Hepatocyte (in vitro differentiated cells): ENCODE data around the gene KCNE4. TPM values are rescaled to one million over a fixed set of nuclear protein-coding genes. Genes with fewer than 3 reads are reported as not detected.

Experiments
- DNase-seq: peaks from one replicate; pipeline ENCODE4 v3.0.0-alpha.2; 2016; ENCODE audit warnings: low spot score
- H2AFZ ChIP-seq: fragments of 200-600 bp; sonication (generic); 2 replicates; pipeline ENCODE4 v1.6.0; 2016; ENCODE audit warnings: antibody characterized with exemption, mild to moderate bottlenecking
- H3K27ac ChIP-seq: fragments of 200-600 bp; sonication (generic); 2 replicates; pipeline ENCODE4 v1.5.1; 2016; ENCODE audit warnings: mild to moderate bottlenecking
- H3K27me3 ChIP-seq: fragments of 200-600 bp; sonication (generic); 2 replicates; pipeline ENCODE4 v1.6.1; 2016
- H3K36me3 ChIP-seq: fragments of 200-600 bp; sonication (generic); replicated peaks from 2 replicates; pipeline ENCODE4 v1.5.1; 2016; ENCODE audit warnings: low read depth; ENCODE audit not compliant: insufficient read depth
- H3K4me1 ChIP-seq: fragments of 200-600 bp; sonication (generic); 2 replicates; pipeline ENCODE4 v1.5.1; 2016; ENCODE audit warnings: mild to moderate bottlenecking, moderate library complexity; ENCODE audit not compliant: insufficient read depth
- H3K4me2 ChIP-seq: fragments of 200-600 bp; sonication (generic); 2 replicates; pipeline ENCODE4 v1.6.0; 2016
- H3K4me3 ChIP-seq: fragments of 200-600 bp; sonication (generic); 2 replicates; pipeline ENCODE4 v1.5.1; 2016; ENCODE audit warnings: mild to moderate bottlenecking
- H3K79me2 ChIP-seq: fragments of 200-600 bp; sonication (generic); 2 replicates; pipeline ENCODE4 v1.6.0; 2017; ENCODE audit warnings: mild to moderate bottlenecking
- H3K9me2 ChIP-seq: fragments of 200-600 bp; sonication (generic); replicated peaks from 2 replicates; pipeline ENCODE4 v1.6.0; 2017; ENCODE audit warnings: mild to moderate bottlenecking; ENCODE audit not compliant: insufficient read depth
- H3K9me3 ChIP-seq: fragments of 200-600 bp; sonication (generic); 2 replicates; pipeline ENCODE4 v1.5.1; 2016; ENCODE audit warnings: low read depth, mild to moderate bottlenecking
- H4K20me1 ChIP-seq: fragments of 200-600 bp; sonication (generic); 2 replicates; pipeline ENCODE4 v1.6.0; 2016; ENCODE audit warnings: mild to moderate bottlenecking; ENCODE audit not compliant: insufficient read depth, poor library complexity, severe bottlenecking
- CTCF ChIP-seq: fragments of 200-600 bp; sonication (generic); IDR thresholded peaks from 2 replicates; pipeline ENCODE4 v1.5.1; 2016; ENCODE audit warnings: antibody characterized with exemption, mild to moderate bottlenecking; ENCODE audit not compliant: poor library complexity
- EZH2 ChIP-seq: fragments of 200-600 bp; sonication (generic); IDR thresholded peaks from 2 replicates; pipeline ENCODE4 v1.6.1; 2016; ENCODE audit warnings: antibody characterized with exemption, mild to moderate bottlenecking, borderline replicate concordance
- EZH2phosphoT487 ChIP-seq: fragments of 200-600 bp; sonication (generic); IDR thresholded peaks from one replicate; pipeline ENCODE4 v1.6.1; 2018; ENCODE audit warnings: antibody characterized with exemption, mild to moderate bottlenecking, low read depth, moderate library complexity; ENCODE audit not compliant: unreplicated experiment, severe bottlenecking
- WGBS: methylation state at CpG from one replicate; pipeline ENCODE4 v1.1.6; 2016; ENCODE audit warnings: low lambda C conversion rate; ENCODE audit errors: missing lambda C conversion rate; 5-methylcytosine and 5-hydroxymethylcytosine counted together
- polyA plus RNA-seq: library from polyadenylated mRNA; unstranded; fragments of >200 nt; fragmentation: Nextera tagmentation; extraction: Ambion mirVana; gene quantifications from 2 replicates; pipeline ENCODE4 v1.2.1, GENCODE V29; 2016
- total RNA-seq: library from RNA; depleted of rRNA; stranded (reverse); fragments of >200 nt; gene quantifications from 2 replicates; pipeline ENCODE4 v1.2.3, GENCODE V29; 2014

Gene KCNE4
- total and polyA plus RNA-seq, 2 experiments from 2014 or later: 51.4 to 54.6 TPM

- no peaks in the 10 kb centered on the region for H3K27me3 ChIP-seq
- no peak overlapping the region for H2AFZ ChIP-seq
- H3K4me3 ChIP-seq: no peak overlapping the region
- H3K36me3 ChIP-seq: no peaks in the 10 kb centered on the region
- no peaks in the 10 kb centered on the region for H3K9me2 ChIP-seq
- H3K9me3 ChIP-seq: no peaks in the 10 kb centered on the region
- H4K20me1 ChIP-seq: no peaks in the 10 kb centered on the region
- H3K79me2 ChIP-seq: peaks cover 6% of the 10 kb centered on the region
- peaks cover 39% of the 10 kb centered on the region for H3K4me1 ChIP-seq
- peak overlapping the region; percentile 77 for H3K4me2 ChIP-seq
- H3K27ac ChIP-seq: peak overlapping the region; percentile 81
- WGBS: 82% methylated on average over 14 of the region's 14 CpGs
- DNase-seq: no peak
- TF ChIP-seq EZH2phosphoT487 (no peak), EZH2 (no peak), CTCF (no peak)
These were observed 1.6 kb downstream of the KCNE4 start for GRCh38 chr2:223053484-223054192.

- TF ChIP-seq EZH2 (no peak), EZH2phosphoT487 (no peak), CTCF (no peak)
- Histone ChIP-seq H3K4me2 (peak overlapping the region; percentile 77), H3K4me1 (peaks cover 43% of the 10 kb centered on the region), H3K9me2 (no peaks in the 10 kb centered on the region), H2AFZ (no peak overlapping the region), H3K4me3 (no peak overlapping the region), H3K79me2 (peaks cover 6% of the 10 kb centered on the region), H4K20me1 (no peaks in the 10 kb centered on the region), H3K9me3 (no peaks in the 10 kb centered on the region), H3K36me3 (no peaks in the 10 kb centered on the region), H3K27me3 (no peaks in the 10 kb centered on the region), H3K27ac (peak overlapping the region; percentile 81)
- WGBS: 50% methylated on average over 11 of the region's 11 CpGs
- peak; percentile 26 for DNase-seq
These were observed 2.3 kb downstream of the KCNE4 start for GRCh38 chr2:223054193-223054781.

GRCh38 chr2:223055140-223055539 lies 3.1 kb downstream of the KCNE4 start:
- peak overlapping the region; percentile 77 for H3K4me2 ChIP-seq
- no peaks in the 10 kb centered on the region for H3K36me3 ChIP-seq
- H3K27ac ChIP-seq: peak overlapping the region; percentile 81
- peaks cover 6% of the 10 kb centered on the region for H3K79me2 ChIP-seq
- H4K20me1 ChIP-seq: no peaks in the 10 kb centered on the region
- no peak overlapping the region for H3K4me3 ChIP-seq
- H3K9me3 ChIP-seq: no peaks in the 10 kb centered on the region
- TF ChIP-seq EZH2phosphoT487 (no peak), CTCF (no peak), EZH2 (no peak)
- no peak overlapping the region for H2AFZ ChIP-seq
- H3K4me1 ChIP-seq: peaks cover 43% of the 10 kb centered on the region
- 42% methylated on average over 4 of the region's 4 CpGs for WGBS
- peak; percentile 76 for DNase-seq
- H3K9me2 ChIP-seq: no peaks in the 10 kb centered on the region
- H3K27me3 ChIP-seq: no peaks in the 10 kb centered on the region
